GM21717 (cell line): ENCODE measurements around the gene ITIH5.

Source experiments
- ATAC-seq: cut with Tn5 transposase; IDR thresholded peaks from one replicate; pipeline ENCODE4 v1.9.1; 2021; ENCODE audit warnings: mild to moderate bottlenecking, moderate library complexity; ENCODE audit not compliant: unreplicated experiment

ITIH5 gene

GRCh38 chr10:7589748-7590147 lies 77.0 kb downstream of the ITIH5 start:
- no peak for ATAC-seq

GRCh38 chr10:7587865-7588188 lies 78.9 kb downstream of the ITIH5 start:
- ATAC-seq: no peak

GRCh38 chr10:7587168-7587864 lies 79.5 kb downstream of the ITIH5 start:
- no peak for ATAC-seq

- ATAC-seq: no peak
These were observed 81.5 kb downstream of the ITIH5 start for GRCh38 chr10:7585228-7585627.

- ATAC-seq: no peak
These were observed 83.1 kb downstream of the ITIH5 start for GRCh38 chr10:7583626-7584025.

GRCh38 chr10:7580520-7580919 lies 86.2 kb downstream of the ITIH5 start:
- no peak for ATAC-seq

- ATAC-seq: no peak
These were observed 87.1 kb downstream of the ITIH5 start for GRCh38 chr10:7579681-7580080.

- no peak for ATAC-seq
These were observed 89.2 kb downstream of the ITIH5 start for GRCh38 chr10:7577579-7577978.

GRCh38 chr10:7577176-7577575 lies 89.6 kb downstream of the ITIH5 start:
- no peak for ATAC-seq

GRCh38 chr10:7576340-7576739 lies 90.4 kb downstream of the ITIH5 start:
- no peak for ATAC-seq

- no peak for ATAC-seq
These were observed 94.4 kb downstream of the ITIH5 start for GRCh38 chr10:7572391-7572790.

- no peak for ATAC-seq
These were observed 94.8 kb downstream of the ITIH5 start for GRCh38 chr10:7571981-7572380.

- ATAC-seq: no peak
These were observed 98.7 kb downstream of the ITIH5 start for GRCh38 chr10:7567911-7568620.

- no peak for ATAC-seq
These were observed 99.9 kb downstream of the ITIH5 start for GRCh38 chr10:7566891-7567290.

GRCh38 chr10:7565871-7566270 lies 100.9 kb downstream of the ITIH5 start:
- no peak for ATAC-seq

GRCh38 chr10:7563770-7564169 lies 103.0 kb downstream of the ITIH5 start:
- no peak for ATAC-seq

- no peak for ATAC-seq
These were observed 103.4 kb downstream of the ITIH5 start for GRCh38 chr10:7563368-7563767.

- no peak for ATAC-seq
These were observed 104.8 kb downstream of the ITIH5 start for GRCh38 chr10:7561985-7562384.

- no peak for ATAC-seq
These were observed 105.4 kb downstream of the ITIH5 start for GRCh38 chr10:7561216-7561893.

- ATAC-seq: no peak
These were observed 106.2 kb downstream of the ITIH5 start for GRCh38 chr10:7560519-7560918.

- no peak for ATAC-seq
These were observed 107.4 kb downstream of the ITIH5 start for GRCh38 chr10:7559386-7559785.

GRCh38 chr10:7558036-7558435 lies 108.7 kb downstream of the ITIH5 start:
- ATAC-seq: no peak
